Measurements from ENCODE around the gene DOCK4. TPM values are rescaled to one million over a fixed set of nuclear protein-coding genes. Genes with fewer than 3 reads are reported as not detected.

The DOCK4 gene
- total and polyA plus RNA-seq, 7 donors = 3.0 to 28.5 (median 14.1) TPM

DNA sequence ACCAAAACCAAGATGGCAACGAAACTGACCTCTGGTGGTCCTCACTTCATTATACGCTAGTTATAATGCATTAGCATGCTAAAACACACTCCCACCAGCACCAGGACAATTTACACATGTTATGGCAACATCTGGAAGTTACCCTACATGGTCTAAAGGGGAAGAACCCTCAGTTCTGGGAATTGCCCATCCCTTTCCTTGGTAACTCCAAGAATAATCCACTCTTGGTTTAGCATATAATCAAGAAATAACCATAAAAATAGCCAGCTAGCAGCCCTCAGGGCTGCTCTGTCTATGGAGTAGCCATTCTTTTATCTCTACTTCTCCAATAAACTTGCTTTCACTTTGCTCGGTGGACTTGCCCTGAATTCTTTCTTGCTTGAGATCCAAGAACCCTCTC, 191.1 kb downstream of the DOCK4 start:
- Histone ChIP-seq H3K36me3 (no peaks in the 10 kb centered on the region), H3K4me1 (no peaks in the 10 kb centered on the region), H3K4me3 (no peak overlapping the region), H3K27me3 (no peaks in the 10 kb centered on the region), H3K27ac (no peak overlapping the region), H3K9me3 (no peaks in the 10 kb centered on the region)
- intact Hi-C loops (cut with DNase I) = no loop called here
- no peak for DNase-seq
- 89 to 91% methylated on average over 3 of the region's 3 CpGs for WGBS, 2 donors
- TF ChIP-seq POLR2A (IDR thresholded peaks at IDR 0.05) (no peak), EP300 (IDR thresholded peaks at IDR 0.05) (no peak), POLR2AphosphoS5 (IDR thresholded peaks at IDR 0.05) (no peak)
- TF ChIP-seq, protein P1, sequence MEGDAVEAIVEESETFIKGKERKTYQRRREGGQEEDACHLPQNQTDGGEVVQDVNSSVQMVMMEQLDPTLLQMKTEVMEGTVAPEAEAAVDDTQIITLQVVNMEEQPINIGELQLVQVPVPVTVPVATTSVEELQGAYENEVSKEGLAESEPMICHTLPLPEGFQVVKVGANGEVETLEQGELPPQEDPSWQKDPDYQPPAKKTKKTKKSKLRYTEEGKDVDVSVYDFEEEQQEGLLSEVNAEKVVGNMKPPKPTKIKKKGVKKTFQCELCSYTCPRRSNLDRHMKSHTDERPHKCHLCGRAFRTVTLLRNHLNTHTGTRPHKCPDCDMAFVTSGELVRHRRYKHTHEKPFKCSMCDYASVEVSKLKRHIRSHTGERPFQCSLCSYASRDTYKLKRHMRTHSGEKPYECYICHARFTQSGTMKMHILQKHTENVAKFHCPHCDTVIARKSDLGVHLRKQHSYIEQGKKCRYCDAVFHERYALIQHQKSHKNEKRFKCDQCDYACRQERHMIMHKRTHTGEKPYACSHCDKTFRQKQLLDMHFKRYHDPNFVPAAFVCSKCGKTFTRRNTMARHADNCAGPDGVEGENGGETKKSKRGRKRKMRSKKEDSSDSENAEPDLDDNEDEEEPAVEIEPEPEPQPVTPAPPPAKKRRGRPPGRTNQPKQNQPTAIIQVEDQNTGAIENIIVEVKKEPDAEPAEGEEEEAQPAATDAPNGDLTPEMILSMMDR (IDR thresholded peaks at IDR 0.05) = no peak

DNA sequence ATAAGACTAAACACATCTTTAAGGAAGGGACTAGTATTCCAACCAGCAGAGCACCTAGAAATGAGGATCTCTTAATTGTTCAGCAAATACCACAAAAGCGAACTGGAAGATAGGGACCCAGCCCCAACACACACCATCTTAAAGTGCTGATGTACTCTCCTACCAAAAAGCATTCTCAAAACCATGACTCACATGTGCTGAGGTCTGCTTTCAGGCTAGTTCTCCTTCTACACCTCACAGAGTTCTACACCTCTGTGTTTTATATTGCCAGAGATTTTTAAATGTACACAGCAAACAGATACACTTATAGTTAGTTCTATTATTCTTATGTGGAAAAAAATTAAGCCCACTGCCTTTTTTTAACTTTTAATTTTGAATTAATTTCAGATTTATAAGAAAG, 191.9 kb downstream of the DOCK4 start:
- no peaks in the 10 kb centered on the region for H3K9me3 ChIP-seq
- no peak overlapping the region for H3K27ac ChIP-seq
- no peaks in the 10 kb centered on the region for H3K36me3 ChIP-seq
- no peak for DNase-seq
- H3K4me3 ChIP-seq = no peak overlapping the region
- no peaks in the 10 kb centered on the region for H3K27me3 ChIP-seq
- intact Hi-C loops (cut with DNase I) = no loop called here
- TF ChIP-seq, protein P1 (IDR thresholded peaks at IDR 0.05) = no peak
- TF ChIP-seq POLR2AphosphoS5 (IDR thresholded peaks at IDR 0.05) = no peak
- TF ChIP-seq EP300 (IDR thresholded peaks at IDR 0.05) = no peak
- TF ChIP-seq POLR2A (IDR thresholded peaks at IDR 0.05) = no peak
- no peaks in the 10 kb centered on the region for H3K4me1 ChIP-seq
- WGBS, 2 donors = 92 to 94% methylated on average over 1 of the region's 1 CpG

DNA sequence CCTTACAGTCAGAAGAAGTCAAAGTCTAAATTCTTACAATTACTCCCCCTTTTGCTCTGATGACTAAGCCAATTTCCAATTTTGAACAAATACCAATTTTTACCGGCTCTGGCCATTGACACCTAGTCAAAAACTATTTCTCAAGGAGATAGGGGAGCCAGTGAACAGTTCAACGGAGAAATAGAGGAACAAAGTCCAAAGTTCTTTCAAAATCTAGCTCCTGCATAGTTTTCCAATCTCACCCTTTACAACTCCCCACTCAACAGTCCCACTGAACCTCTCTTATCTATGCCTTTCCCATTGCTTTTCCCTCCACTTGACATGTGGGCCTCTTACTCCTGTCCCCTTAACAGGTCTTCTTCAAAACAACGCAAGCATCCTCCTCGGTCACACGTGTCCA, 192.9 kb downstream of the DOCK4 start:
- intact Hi-C loops (cut with DNase I) = no loop called here
- DNase-seq = no peak

DNA sequence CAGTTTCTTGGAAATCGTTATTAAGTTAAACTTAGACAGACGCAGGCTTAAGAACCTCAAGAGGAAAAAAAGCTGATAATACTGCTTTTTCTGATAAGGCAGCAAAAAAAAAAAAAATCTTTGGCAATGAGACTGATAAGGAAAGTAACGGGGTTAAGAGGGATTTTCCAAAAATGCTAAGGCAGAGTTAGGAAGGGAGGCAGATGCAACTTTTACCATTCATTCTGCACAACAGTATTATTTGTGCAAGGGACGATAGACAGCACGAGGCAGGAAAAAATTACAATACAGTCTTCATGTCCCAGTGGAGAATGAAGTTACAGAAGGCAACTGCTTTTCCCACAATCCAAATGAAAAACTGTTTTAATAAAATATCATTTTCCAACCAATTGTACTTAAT, 194.0 kb downstream of the DOCK4 start:
- H3K4me3 ChIP-seq = no peak overlapping the region
- no peaks in the 10 kb centered on the region for H3K36me3 ChIP-seq
- WGBS, 2 donors = 79 to 86% methylated on average over 5 of the region's 5 CpGs
- no peaks in the 10 kb centered on the region for H3K4me1 ChIP-seq
- H3K27ac ChIP-seq = no peak overlapping the region
- TF ChIP-seq POLR2A (IDR thresholded peaks at IDR 0.05) = no peak
- TF ChIP-seq, protein P1 (IDR thresholded peaks at IDR 0.05) = no peak
- TF ChIP-seq EP300 (IDR thresholded peaks at IDR 0.05) = no peak
- no peak for TF ChIP-seq POLR2AphosphoS5 (IDR thresholded peaks at IDR 0.05)
- intact Hi-C loops (cut with DNase I) = no loop called here
- no peak for DNase-seq
- H3K27me3 ChIP-seq = no peaks in the 10 kb centered on the region
- H3K9me3 ChIP-seq = no peaks in the 10 kb centered on the region

More for the DNA sequence above, 192.9 kb downstream of the DOCK4 start:
- Histone ChIP-seq H3K4me1 (no peaks in the 10 kb centered on the region), H3K9me3 (no peaks in the 10 kb centered on the region), H3K36me3 (no peaks in the 10 kb centered on the region), H3K4me3 (no peak overlapping the region), H3K27ac (no peak overlapping the region), H3K27me3 (no peaks in the 10 kb centered on the region)
- no peak for TF ChIP-seq POLR2AphosphoS5 (IDR thresholded peaks at IDR 0.05)
- TF ChIP-seq, protein P1 (IDR thresholded peaks at IDR 0.05) = no peak
- no peak for TF ChIP-seq POLR2A (IDR thresholded peaks at IDR 0.05)
- TF ChIP-seq EP300 (IDR thresholded peaks at IDR 0.05) = no peak
- WGBS, 2 donors = 85 to 92% methylated on average over 5 of the region's 5 CpGs

DNA sequence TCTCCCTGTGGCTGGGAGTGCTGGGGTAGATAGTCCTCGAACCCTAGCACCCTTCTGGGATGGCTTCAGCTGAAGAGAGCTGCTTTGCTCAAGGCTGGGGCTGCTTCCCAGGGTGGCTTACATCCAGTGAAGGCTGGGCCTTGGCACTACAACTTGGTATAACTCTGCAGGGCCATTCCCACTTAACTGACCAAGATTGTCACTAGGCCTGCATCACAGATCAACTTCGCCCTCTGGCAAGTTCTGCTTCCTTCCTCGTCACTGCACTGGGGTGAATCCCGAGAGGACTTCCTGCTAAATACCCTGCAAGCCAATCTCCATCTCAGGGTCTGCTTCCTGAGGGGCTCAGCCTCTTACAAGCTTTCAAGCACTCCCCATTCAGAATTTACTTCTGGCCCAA, 195.2 kb downstream of the DOCK4 start:
- H3K4me1 ChIP-seq = no peaks in the 10 kb centered on the region
- TF ChIP-seq EP300 (IDR thresholded peaks at IDR 0.05) = no peak
- no peak for TF ChIP-seq POLR2A (IDR thresholded peaks at IDR 0.05)
- TF ChIP-seq POLR2AphosphoS5 (IDR thresholded peaks at IDR 0.05) = no peak
- TF ChIP-seq, protein P1 (IDR thresholded peaks at IDR 0.05) = no peak
- no peak overlapping the region for H3K4me3 ChIP-seq
- DNase-seq = no peak
- H3K27ac ChIP-seq = no peak overlapping the region
- WGBS, 2 donors = 72 to 79% methylated on average over 4 of the region's 4 CpGs
- no peaks in the 10 kb centered on the region for H3K9me3 ChIP-seq
- no peaks in the 10 kb centered on the region for H3K27me3 ChIP-seq
- no peaks in the 10 kb centered on the region for H3K36me3 ChIP-seq
- intact Hi-C loops (cut with DNase I) = no loop called here
